22Rv1 (cell line): ENCODE measurements around the gene TLR3.

Experiments
- CTCF ChIP-seq: fragments of 450-650 bp; IDR thresholded peaks from 2 replicates; pipeline ENCODE4 v1.5.1; 2017; ENCODE audit warnings: mild to moderate bottlenecking
- ZFX ChIP-seq: fragments of 450-650 bp; IDR thresholded peaks from 2 replicates; pipeline ENCODE4 v1.6.1; 2017; ENCODE audit warnings: antibody characterized with exemption, borderline replicate concordance

- TF ChIP-seq CTCF, result no peak
- no peak for TF ChIP-seq ZFX
These were observed 38.6 kb upstream of the TLR3 start for GRCh38 chr4:186030399-186030775.
